HG02623 (cell line): ENCODE measurements around the gene ERCC4.

Source experiments
- ATAC-seq: cut with Tn5 transposase; IDR thresholded peaks from one replicate; pipeline ENCODE4 v1.9.1; 2021; ENCODE audit warnings: moderate library complexity; ENCODE audit not compliant: unreplicated experiment

ERCC4 gene

GRCh38 chr16:13945744-13946485 is 26.0 kb downstream of the ERCC4 start:
- ATAC-seq, result no peak

GRCh38 chr16:13948086-13948485 is 28.1 kb downstream of the ERCC4 start:
- ATAC-seq, result no peak

GRCh38 chr16:13950821-13951547 is 31.0 kb downstream of the ERCC4 start:
- no peak for ATAC-seq

- ATAC-seq, result no peak
Measured at GRCh38 chr16:13951611-13952010, 31.7 kb downstream of the ERCC4 start.

- no peak for ATAC-seq
Measured at GRCh38 chr16:13953501-13953900, 33.5 kb downstream of the ERCC4 start.

GRCh38 chr16:13956635-13957196 is 36.8 kb downstream of the ERCC4 start:
- no peak for ATAC-seq

GRCh38 chr16:13957197-13958078 is 37.5 kb downstream of the ERCC4 start:
- ATAC-seq, result peak; percentile 55

GRCh38 chr16:13958474-13958873 is 38.5 kb downstream of the ERCC4 start:
- ATAC-seq, result no peak

- ATAC-seq, result no peak
Measured at GRCh38 chr16:13959626-13960025, 39.7 kb downstream of the ERCC4 start.

- no peak for ATAC-seq
Measured at GRCh38 chr16:13961099-13961811, 41.3 kb downstream of the ERCC4 start.

GRCh38 chr16:13962232-13962631 is 42.3 kb downstream of the ERCC4 start:
- no peak for ATAC-seq

GRCh38 chr16:13968835-13969234 is 48.9 kb downstream of the ERCC4 start:
- no peak for ATAC-seq

GRCh38 chr16:13969711-13970110 is 49.8 kb downstream of the ERCC4 start:
- no peak for ATAC-seq

- ATAC-seq, result no peak
Measured at GRCh38 chr16:13970708-13971422, 50.9 kb downstream of the ERCC4 start.

GRCh38 chr16:13973321-13974023 is 53.5 kb downstream of the ERCC4 start:
- ATAC-seq, result no peak

GRCh38 chr16:13977177-13977576 is 57.2 kb downstream of the ERCC4 start:
- no peak for ATAC-seq

- ATAC-seq, result no peak
Measured at GRCh38 chr16:13982451-13982850, 62.5 kb downstream of the ERCC4 start.

- ATAC-seq, result no peak
Measured at GRCh38 chr16:13983625-13984024, 63.7 kb downstream of the ERCC4 start.

- ATAC-seq, result no peak
Measured at GRCh38 chr16:13984794-13985193, 64.8 kb downstream of the ERCC4 start.
